Stimulated activated CD4-positive, alpha-beta T cell treated with anti-CD3 and anti-CD28 coated beads, Interleukin-1b, Interleukin-23, amount 100 ng/mL, for 4 hours (primary cell): ENCODE results near the gene SLC26A9.

ENCODE experiments used
- DNase-seq, 2 donors: peaks; one replicate each; pipeline ENCODE4 v3.0.0-alpha.2; 2020; ENCODE audit warnings: low read depth in 2 of 2

SLC26A9 gene

GRCh38 chr1:205943245-205943644 is at the start of gene SLC26A9:
TSS of gene SLC26A9 (minus strand) at chr1:205943456. CDS start at chr1:205935820, 7,636 bp downstream.
- no peak for DNase-seq

DNA sequence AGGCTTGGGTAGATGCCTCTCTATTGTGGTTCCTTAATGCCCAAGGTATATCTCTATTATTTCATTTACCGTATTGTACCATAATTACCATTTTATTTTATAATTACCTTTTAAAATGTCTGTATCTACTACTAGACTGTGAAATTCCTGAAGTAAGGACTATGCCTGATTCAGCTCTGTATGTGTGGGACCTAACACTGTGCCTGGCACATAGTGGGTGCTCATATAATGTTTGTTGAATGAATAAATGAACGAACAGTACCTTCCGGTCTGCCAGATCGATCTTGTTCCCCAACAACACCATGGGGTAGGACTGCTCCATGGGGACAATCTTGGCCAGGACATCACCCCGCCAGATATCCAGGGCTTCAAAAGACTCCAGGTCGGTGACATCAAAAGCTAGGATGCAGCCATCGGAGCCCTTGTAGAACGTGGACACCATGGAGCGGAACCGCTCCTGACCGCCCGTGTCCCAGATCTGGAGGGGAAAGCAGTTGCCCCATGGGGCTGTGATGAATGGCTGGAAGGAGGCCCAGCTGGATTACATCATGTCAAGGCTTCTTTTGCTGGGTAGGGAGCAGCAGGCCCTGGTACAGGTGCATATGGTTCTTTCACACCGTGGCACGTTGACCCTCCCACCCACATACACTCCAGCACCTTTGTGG is 49.1 kb upstream of the SLC26A9 start:
- DNase-seq = no peak

- no peak for DNase-seq
These were observed 48.0 kb upstream of the SLC26A9 start for GRCh38 chr1:205991237-205991636.

DNA sequence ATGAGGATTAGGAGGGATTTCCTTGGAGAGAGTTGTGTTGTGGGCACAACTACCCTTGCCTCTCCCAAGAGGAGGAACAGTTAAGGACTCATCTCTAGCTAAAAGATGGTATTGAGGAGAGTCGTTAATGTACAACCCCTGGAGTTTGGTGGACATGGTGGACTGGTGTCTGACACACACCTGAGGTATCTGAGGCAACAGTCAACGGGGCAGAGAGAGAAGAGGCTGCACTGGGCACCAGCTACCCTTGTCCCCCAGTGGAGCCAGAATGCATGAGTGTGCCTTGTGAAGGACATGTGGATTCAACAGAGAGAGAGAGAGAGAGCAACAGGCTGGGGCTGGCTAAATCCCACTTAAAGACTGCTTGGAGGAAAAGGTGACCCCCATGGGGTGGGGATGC is 47.0 kb upstream of the SLC26A9 start:
- no peak for DNase-seq

DNA sequence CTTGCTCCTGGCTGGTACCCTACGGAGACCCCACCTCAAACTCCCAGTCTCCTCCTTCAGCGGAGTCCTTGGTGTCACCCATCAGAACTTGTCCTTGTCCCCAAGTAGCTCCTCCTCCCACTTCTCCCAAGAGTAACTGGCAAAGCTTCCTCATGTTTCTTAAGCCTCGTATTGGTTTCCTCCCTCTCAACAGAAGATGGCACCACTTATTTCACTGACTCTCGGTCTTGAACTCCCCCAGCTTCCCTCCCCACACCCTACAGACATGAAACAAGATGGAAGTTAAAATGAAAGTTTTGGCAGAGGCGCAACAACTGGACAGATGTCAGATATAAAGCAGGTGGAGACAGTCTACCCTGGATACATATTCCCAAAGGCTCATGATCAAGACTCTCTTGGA is 46.5 kb upstream of the SLC26A9 start:
- DNase-seq = no peak

DNA sequence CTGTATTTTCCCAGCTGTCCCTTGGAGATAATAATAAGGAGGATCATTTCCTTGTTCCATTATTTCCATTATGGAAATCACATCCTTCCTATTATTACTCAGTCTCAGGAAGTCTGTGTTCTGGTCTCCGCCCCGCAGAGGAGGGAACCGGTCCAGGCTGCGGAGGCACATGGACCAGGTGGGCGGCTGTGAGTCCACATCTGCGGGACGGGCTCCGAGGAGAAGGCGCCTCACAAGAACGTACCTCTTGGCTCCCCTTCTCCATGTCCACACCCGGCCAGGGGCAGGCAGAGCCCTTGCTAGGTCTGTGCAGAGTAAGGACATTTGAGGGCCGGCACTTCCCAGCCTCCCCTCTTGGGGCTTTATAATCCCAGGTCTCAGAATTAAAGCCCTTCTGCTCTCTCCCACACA is 45.3 kb upstream of the SLC26A9 start:
- no peak for DNase-seq

DNA sequence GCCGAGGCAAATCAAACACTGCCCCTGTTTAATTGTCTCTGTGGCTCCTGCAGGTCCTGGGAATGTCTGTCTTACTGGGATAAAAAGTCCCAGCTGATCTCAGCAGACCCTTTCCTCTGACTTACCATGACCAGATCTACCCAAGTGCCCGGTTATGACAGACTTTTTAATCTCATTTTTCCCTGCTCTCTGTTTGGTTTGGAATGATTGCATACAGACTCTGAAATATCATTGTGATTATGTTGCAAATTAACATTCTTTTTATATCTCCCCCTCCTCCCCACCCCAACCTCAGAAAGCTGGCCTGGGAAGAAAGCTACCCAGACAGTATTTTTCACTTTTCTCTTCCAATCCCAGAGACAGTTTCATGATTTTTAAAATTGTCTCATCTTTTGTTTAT is 43.6 kb upstream of the SLC26A9 start:
- DNase-seq = no peak

GRCh38 chr1:205986292-205986691 is 43.0 kb upstream of the SLC26A9 start:
- no peak for DNase-seq

- no peak for DNase-seq
These were observed 42.2 kb upstream of the SLC26A9 start for GRCh38 chr1:205985330-205986005.

DNA sequence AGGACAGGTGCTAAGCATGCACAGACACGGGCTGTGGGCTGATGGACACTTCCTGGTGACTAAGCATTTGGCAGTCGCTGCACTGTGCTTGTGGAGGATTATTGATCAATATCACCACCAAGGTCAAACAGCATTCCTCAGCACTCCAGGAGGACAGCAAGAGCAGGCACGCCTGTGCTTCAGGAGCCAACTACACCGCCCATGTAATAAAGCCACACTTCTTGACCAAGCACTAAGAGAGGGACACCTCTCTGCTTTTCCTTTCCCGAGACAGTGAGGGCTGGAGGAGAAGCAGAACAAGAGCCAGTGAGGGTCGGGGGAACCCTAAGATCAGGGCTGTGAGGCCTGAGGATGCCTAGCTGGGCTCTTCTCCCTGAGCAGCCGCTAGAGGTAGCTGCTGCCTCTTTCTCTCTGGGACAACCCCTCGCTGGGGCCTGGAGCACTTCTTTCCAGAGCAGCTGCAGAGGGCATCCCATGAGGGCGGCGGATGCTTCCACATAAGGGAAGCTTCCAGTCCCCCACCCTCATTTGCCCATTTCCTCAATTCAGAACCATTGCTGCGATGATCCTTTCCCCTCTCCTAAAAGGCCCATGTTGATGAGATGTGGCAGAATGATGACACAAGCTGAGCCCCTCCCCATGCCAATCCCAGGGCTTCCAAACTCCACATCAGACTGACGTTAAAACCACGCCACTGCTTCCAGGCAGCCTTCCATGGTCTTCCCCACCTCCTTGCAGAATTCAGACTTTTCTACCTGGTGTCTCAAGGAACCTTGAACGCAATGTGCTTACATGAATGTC is 40.9 kb upstream of the SLC26A9 start:
- no peak for DNase-seq

DNA sequence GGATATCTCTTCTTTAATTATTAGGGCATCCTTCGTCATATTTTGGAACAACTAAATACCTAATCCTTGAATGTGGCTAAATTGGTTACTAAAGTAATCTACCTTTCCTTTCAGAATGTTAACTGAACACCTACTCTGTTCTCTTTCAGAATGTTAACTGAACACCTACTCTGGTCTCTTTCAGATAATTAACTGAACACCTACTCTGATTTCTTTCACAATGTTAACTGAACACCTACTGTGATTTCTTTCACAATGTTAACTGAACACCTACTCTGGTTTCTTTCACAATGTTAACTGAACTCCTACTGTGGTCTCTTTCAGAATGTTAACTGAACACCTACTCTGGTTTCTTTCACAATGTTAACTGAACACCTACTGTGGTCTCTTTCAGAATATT is 38.0 kb upstream of the SLC26A9 start:
- no peak for DNase-seq

GRCh38 chr1:205980237-205980870 is 37.1 kb upstream of the SLC26A9 start:
- no peak for DNase-seq

DNA sequence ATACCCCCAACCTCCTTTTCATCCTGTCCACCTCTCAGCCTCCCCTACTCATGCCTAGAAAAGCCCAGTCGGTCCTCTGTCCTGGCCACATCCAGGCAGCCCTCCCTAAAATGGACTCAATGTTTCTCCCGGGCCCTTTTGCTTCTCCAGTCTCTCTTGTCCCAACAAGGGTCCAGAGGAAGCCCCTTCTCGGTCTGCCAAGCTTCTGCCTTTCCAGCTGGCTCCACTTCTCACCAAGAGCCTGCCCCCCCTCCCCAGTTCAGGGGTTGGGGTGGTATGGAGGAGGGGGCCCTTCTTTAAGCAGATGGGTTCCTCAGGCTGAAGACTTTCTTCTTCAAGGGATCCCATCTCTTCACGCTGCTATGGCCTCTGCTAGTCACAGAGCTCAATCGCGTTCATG is 36.0 kb upstream of the SLC26A9 start:
- no peak for DNase-seq

- DNase-seq = no peak
These were observed 35.4 kb upstream of the SLC26A9 start for GRCh38 chr1:205978676-205979075.

GRCh38 chr1:205977402-205978014 is 34.3 kb upstream of the SLC26A9 start:
- DNase-seq = peak; percentile 71 to 75

- DNase-seq = no peak
These were observed 33.6 kb upstream of the SLC26A9 start for GRCh38 chr1:205976708-205977401.

- no peak for DNase-seq
These were observed 32.8 kb upstream of the SLC26A9 start for GRCh38 chr1:205976036-205976435.

DNA sequence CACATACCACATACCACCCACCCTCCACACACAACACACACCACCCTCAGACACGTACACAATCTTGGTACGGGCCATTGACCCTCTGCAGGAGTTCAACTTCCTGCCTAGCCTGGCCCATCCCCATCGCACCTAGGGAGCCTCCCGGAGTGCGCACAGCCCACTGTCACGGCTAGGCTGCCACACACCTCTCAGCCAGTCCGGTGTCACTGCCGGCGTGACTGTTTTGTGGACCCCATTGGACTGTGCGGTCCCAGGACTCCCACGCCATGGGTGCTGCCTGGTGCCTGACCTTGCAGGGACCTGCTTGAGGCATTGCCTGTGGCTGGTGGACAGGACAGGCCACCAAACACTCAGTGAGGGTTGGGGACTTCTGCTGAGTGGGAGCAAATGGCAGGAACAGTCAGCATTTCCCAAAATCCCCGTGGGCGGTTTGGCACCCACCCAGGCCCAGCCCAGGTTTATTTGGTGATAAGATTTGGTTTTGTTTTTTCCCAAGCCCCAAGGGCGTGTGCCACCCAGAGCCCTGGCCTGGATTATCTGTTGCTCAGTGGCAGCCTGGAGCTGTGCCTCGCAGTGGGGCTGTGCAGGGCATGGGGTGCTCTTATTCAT is 32.2 kb upstream of the SLC26A9 start:
- DNase-seq = no peak

DNA sequence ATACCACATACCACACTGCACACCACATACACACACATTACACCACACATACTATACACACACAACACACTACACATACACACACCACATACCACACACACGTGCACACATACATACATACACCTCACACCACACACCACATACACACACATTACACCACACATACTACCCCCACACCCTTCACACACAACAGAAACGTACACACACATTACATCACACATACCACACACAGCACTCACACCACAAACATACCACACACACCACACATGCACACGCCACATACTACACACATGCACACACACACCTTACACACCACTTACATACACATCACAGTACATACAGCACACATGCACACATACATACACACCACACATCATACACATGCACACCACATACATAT is 31.5 kb upstream of the SLC26A9 start:
- no peak for DNase-seq

DNA sequence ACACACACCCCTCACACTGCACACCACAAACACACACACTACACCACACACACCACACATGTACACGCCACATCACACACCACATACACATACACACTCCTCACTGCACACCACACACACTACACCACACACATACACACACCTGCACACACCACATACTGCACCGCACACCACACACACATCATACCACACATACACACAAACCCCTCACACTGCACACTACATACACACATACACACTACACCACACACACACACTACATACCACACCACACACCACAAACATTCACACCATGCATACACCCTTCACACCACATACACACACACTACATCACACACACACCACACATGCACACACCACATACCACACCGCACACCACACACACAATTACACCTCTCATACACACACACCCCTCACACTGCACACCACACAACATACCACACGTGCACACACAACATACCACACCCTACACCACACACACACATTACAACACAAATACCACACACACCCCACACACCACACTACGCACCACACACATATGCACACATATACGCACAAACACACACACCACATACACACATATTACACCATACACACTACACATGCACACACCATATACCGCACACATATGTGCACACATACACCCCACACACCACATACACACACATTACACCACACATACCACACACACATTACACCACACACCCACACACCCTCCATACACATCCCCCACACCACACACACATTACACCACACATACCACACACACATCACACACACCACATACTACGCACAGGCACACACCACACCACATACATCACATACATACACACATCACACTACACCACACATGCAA is 30.3 kb upstream of the SLC26A9 start:
- DNase-seq = no peak
